ENCODE results near the gene ZNF683. TPM values are rescaled to one million over a fixed set of nuclear protein-coding genes. Genes with fewer than 3 reads are reported as not detected.

Gene ZNF683
- total and polyA plus RNA-seq, 4 donors, result 0.14 TPM; not detected in 3

GRCh38 chr1:26360807-26361604 lies 11.5 kb downstream of the ZNF683 start:
- Histone ChIP-seq H3K4me1 (ENCODE audit: control insufficient read depth, insufficient read depth, low read length) (peaks cover 27% of the 10 kb centered on the region), H3K27me3 (ENCODE audit: control insufficient read depth, insufficient read depth, low read length) (peaks cover 59% of the 10 kb centered on the region), H3K9me3 (ENCODE audit: control insufficient read depth, insufficient read depth, low read length) (no peaks in the 10 kb centered on the region), H3K27ac (ENCODE audit: low read depth, low read length) (no peak overlapping the region), H3K4me3 (ENCODE audit: low read depth, low read length) (no peak overlapping the region), H3K36me3 (ENCODE audit: control insufficient read depth, insufficient read depth, low read length) (no peaks in the 10 kb centered on the region)
- no peak for DNase-seq (ENCODE audit: low read depth in 4 of 6, low spot score in 6 of 6)
- 55% methylated on average over 24 of the region's 27 CpGs for WGBS (ENCODE audit: insufficient coverage)

- H3K36me3 ChIP-seq (ENCODE audit: control insufficient read depth, insufficient read depth, low read length), result no peaks in the 10 kb centered on the region
- H3K4me1 ChIP-seq (ENCODE audit: control insufficient read depth, insufficient read depth, low read length), result peaks cover 25% of the 10 kb centered on the region
- no peaks in the 10 kb centered on the region for H3K9me3 ChIP-seq (ENCODE audit: control insufficient read depth, insufficient read depth, low read length)
- H3K27me3 ChIP-seq (ENCODE audit: control insufficient read depth, insufficient read depth, low read length), result peaks cover 59% of the 10 kb centered on the region
- H3K27ac ChIP-seq (ENCODE audit: low read depth, low read length), result no peak overlapping the region
- H3K4me3 ChIP-seq (ENCODE audit: low read depth, low read length), result peak overlapping the region; percentile 9
- 2% methylated on average over 67 of the region's 67 CpGs for WGBS (ENCODE audit: insufficient coverage)
- DNase-seq (ENCODE audit: low read depth in 4 of 6, low spot score in 6 of 6), result peak in 2 of 6 donors; percentile 29 to 30
Measured at GRCh38 chr1:26359981-26360806, 12.4 kb downstream of the ZNF683 start.

GRCh38 chr1:26358411-26359384 lies 13.9 kb downstream of the ZNF683 start:
- DNase-seq (ENCODE audit: low read depth in 4 of 6, low spot score in 6 of 6), result no peak
- Histone ChIP-seq H3K27me3 (ENCODE audit: control insufficient read depth, insufficient read depth, low read length) (peaks cover 54% of the 10 kb centered on the region), H3K4me3 (ENCODE audit: low read depth, low read length) (no peak overlapping the region), H3K36me3 (ENCODE audit: control insufficient read depth, insufficient read depth, low read length) (peaks cover 5% of the 10 kb centered on the region), H3K27ac (ENCODE audit: low read depth, low read length) (no peak overlapping the region), H3K9me3 (ENCODE audit: control insufficient read depth, insufficient read depth, low read length) (no peaks in the 10 kb centered on the region), H3K4me1 (ENCODE audit: control insufficient read depth, insufficient read depth, low read length) (peaks cover 18% of the 10 kb centered on the region)
- WGBS (ENCODE audit: insufficient coverage), result 58% methylated on average over 9 of the region's 15 CpGs

- 82% methylated on average over 6 of the region's 10 CpGs for WGBS (ENCODE audit: insufficient coverage)
- Histone ChIP-seq H3K4me3 (ENCODE audit: low read depth, low read length) (no peak overlapping the region), H3K27ac (ENCODE audit: low read depth, low read length) (no peak overlapping the region), H3K27me3 (ENCODE audit: control insufficient read depth, insufficient read depth, low read length) (peaks cover 45% of the 10 kb centered on the region), H3K9me3 (ENCODE audit: control insufficient read depth, insufficient read depth, low read length) (no peaks in the 10 kb centered on the region), H3K4me1 (ENCODE audit: control insufficient read depth, insufficient read depth, low read length) (peaks cover 18% of the 10 kb centered on the region), H3K36me3 (ENCODE audit: control insufficient read depth, insufficient read depth, low read length) (peaks cover 5% of the 10 kb centered on the region)
- no peak for DNase-seq (ENCODE audit: low read depth in 4 of 6, low spot score in 6 of 6)
Measured at GRCh38 chr1:26357121-26357602, 15.4 kb downstream of the ZNF683 start.

- H3K4me1 ChIP-seq (ENCODE audit: control insufficient read depth, insufficient read depth, low read length), result peaks cover 17% of the 10 kb centered on the region
- H3K27ac ChIP-seq (ENCODE audit: low read depth, low read length), result no peak overlapping the region
- H3K4me3 ChIP-seq (ENCODE audit: low read depth, low read length), result no peak overlapping the region
- WGBS (ENCODE audit: insufficient coverage), result 80% methylated on average over 3 of the region's 5 CpGs
- DNase-seq (ENCODE audit: low read depth in 4 of 6, low spot score in 6 of 6), result no peak
- peaks cover 5% of the 10 kb centered on the region for H3K36me3 ChIP-seq (ENCODE audit: control insufficient read depth, insufficient read depth, low read length)
- no peaks in the 10 kb centered on the region for H3K9me3 ChIP-seq (ENCODE audit: control insufficient read depth, insufficient read depth, low read length)
- peaks cover 41% of the 10 kb centered on the region for H3K27me3 ChIP-seq (ENCODE audit: control insufficient read depth, insufficient read depth, low read length)
Measured at GRCh38 chr1:26356106-26356505, 16.4 kb downstream of the ZNF683 start.

GRCh38 chr1:26354972-26355371 lies 17.6 kb downstream of the ZNF683 start:
- H3K27me3 ChIP-seq (ENCODE audit: control insufficient read depth, insufficient read depth, low read length), result peaks cover 29% of the 10 kb centered on the region
- no peak overlapping the region for H3K27ac ChIP-seq (ENCODE audit: low read depth, low read length)
- WGBS (ENCODE audit: insufficient coverage), result 84% methylated on average over 9 of the region's 9 CpGs
- no peaks in the 10 kb centered on the region for H3K9me3 ChIP-seq (ENCODE audit: control insufficient read depth, insufficient read depth, low read length)
- DNase-seq (ENCODE audit: low read depth in 4 of 6, low spot score in 6 of 6), result no peak
- H3K36me3 ChIP-seq (ENCODE audit: control insufficient read depth, insufficient read depth, low read length), result peaks cover 5% of the 10 kb centered on the region
- H3K4me3 ChIP-seq (ENCODE audit: low read depth, low read length), result no peak overlapping the region
- H3K4me1 ChIP-seq (ENCODE audit: control insufficient read depth, insufficient read depth, low read length), result peaks cover 5% of the 10 kb centered on the region

GRCh38 chr1:26353976-26354820 lies 18.4 kb downstream of the ZNF683 start, which contains the start of gene CRYBG2:
Gene CRYBG2 (minus strand): TSS chr1:26354130. CDS start chr1:26346657, 7,473 bp downstream.
- Histone ChIP-seq H3K27me3 (ENCODE audit: control insufficient read depth, insufficient read depth, low read length) (peaks cover 23% of the 10 kb centered on the region), H3K4me1 (ENCODE audit: control insufficient read depth, insufficient read depth, low read length) (no peaks in the 10 kb centered on the region), H3K27ac (ENCODE audit: low read depth, low read length) (no peak within 1 kb of the TSS), H3K36me3 (ENCODE audit: control insufficient read depth, insufficient read depth, low read length) (peaks cover 5% of the 10 kb centered on the region), H3K4me3 (ENCODE audit: low read depth, low read length) (no peak within 1 kb of the TSS), H3K9me3 (ENCODE audit: control insufficient read depth, insufficient read depth, low read length) (no peaks in the 10 kb centered on the region)
- 83% methylated on average over 21 of the region's 21 CpGs for WGBS (ENCODE audit: insufficient coverage)
- no peak for DNase-seq (ENCODE audit: low read depth in 4 of 6, low spot score in 6 of 6)

GRCh38 chr1:26353210-26353859 lies 19.2 kb downstream of the ZNF683 start:
- H3K4me1 ChIP-seq (ENCODE audit: control insufficient read depth, insufficient read depth, low read length), result no peaks in the 10 kb centered on the region
- H3K9me3 ChIP-seq (ENCODE audit: control insufficient read depth, insufficient read depth, low read length), result no peaks in the 10 kb centered on the region
- peaks cover 5% of the 10 kb centered on the region for H3K36me3 ChIP-seq (ENCODE audit: control insufficient read depth, insufficient read depth, low read length)
- no peak for DNase-seq (ENCODE audit: low read depth in 4 of 6, low spot score in 6 of 6)
- WGBS (ENCODE audit: insufficient coverage), result 57% methylated on average over 1 of the region's 4 CpGs
- no peak overlapping the region for H3K27ac ChIP-seq (ENCODE audit: low read depth, low read length)
- no peak overlapping the region for H3K4me3 ChIP-seq (ENCODE audit: low read depth, low read length)
- peaks cover 15% of the 10 kb centered on the region for H3K27me3 ChIP-seq (ENCODE audit: control insufficient read depth, insufficient read depth, low read length)

All from spinal cord (tissue), 10 donors.